K562 (cell line): ENCODE measurements around the gene STX2. TPM values are rescaled to one million over a fixed set of nuclear protein-coding genes. Genes with fewer than 3 reads are reported as not detected.

Experiments
- ATAC-seq: fragments of 200-7000 bp; cut with Tn5 transposase; 3 replicates; pipeline ENCODE4 v1.9.1; 2020; ENCODE audit warnings: moderate library complexity
- BruUV-seq: library from RNA; stranded (reverse); fragments of 400-500 nt; replicated peaks from 2 replicates; lab custom pipeline; 2021; lab: Mats Ljungman, UMichigan
- CTCF ChIA-PET: fragments of 300-600 bp; formaldehyde crosslinking; extraction: SDS; loops from one replicate; lab custom pipeline; 2021; ENCODE audit warnings: low intra/inter-chr PET ratio; lab: Yijun Ruan, JAX
- POLR2A ChIA-PET: fragments of 300-600, 350-650 bp; sonication (Branson Sonifier 250); formaldehyde crosslinking; extraction: SDS; loops from one replicate; lab custom pipeline; 2021; ENCODE audit warnings: antibody characterized with exemption, inconsistent platforms; lab: Yijun Ruan, JAX
- DNase-seq, 4 experiments: peaks; one replicate each; pipeline versions ENCODE4 v3.0.0 to v3.0.0-alpha.2; 2011 to 2018; ENCODE audit warnings: low spot score in 3 of 4, mixed read lengths in 3 of 4; ENCODE audit errors: extremely low read depth in 1 of 4
- FAIRE-seq: peaks from 2 replicates; lab custom pipeline; 2011; peaks lifted over from hg19 to GRCh38; lab: Jason Lieb, UNC
- H2AFZ ChIP-seq: 2 replicates; pipeline ENCODE4 v1.6.0; 2011; ENCODE audit warnings: low read depth, low read length, control low read depth, inconsistent platforms
- H3K27ac ChIP-seq: fragments of 200-600 bp; 3 replicates; pipeline ENCODE4 v1.8.0; 2011; ENCODE audit warnings: low read depth, mild to moderate bottlenecking, control low read depth, inconsistent platforms, low read length, moderate library complexity, mixed read lengths; ENCODE audit errors: extremely low read depth
- H3K27me3 ChIP-seq, 2 experiments: fragments of 300-600 bp in 1 of 2; 2 replicates in 1 of 2; 3 replicates in 1 of 2; pipeline versions ENCODE4 v1.6.0 to v1.8.0; 2011; ENCODE audit warnings: inconsistent platforms in 2 of 2, low read length in 2 of 2, mild to moderate bottlenecking in 1 of 2, mixed read lengths in 1 of 2, moderate library complexity in 1 of 2; ENCODE audit not compliant: control insufficient read depth in 2 of 2, insufficient read depth in 2 of 2
- H3K36me3 ChIP-seq: fragments of 300-600 bp; 3 replicates; pipeline ENCODE4 v1.8.0; 2011; ENCODE audit warnings: mild to moderate bottlenecking, low read length, inconsistent platforms; ENCODE audit not compliant: control insufficient read depth, insufficient read depth
- H3K4me1 ChIP-seq, 2 experiments: fragments of 200-600 bp in 1 of 2; replicated peaks in 1 of 2; 2 replicates in 1 of 2; 3 replicates in 1 of 2; pipeline versions ENCODE4 v1.5.1 to v1.8.0; 2011; ENCODE audit warnings: inconsistent platforms in 2 of 2, low read length in 2 of 2, mild to moderate bottlenecking in 1 of 2, mixed read lengths in 1 of 2, moderate library complexity in 1 of 2; ENCODE audit not compliant: control insufficient read depth in 2 of 2, insufficient read depth in 2 of 2
- H3K4me2 ChIP-seq: 2 replicates; pipeline ENCODE4 v1.6.1; 2011; ENCODE audit warnings: low read length, control low read depth, inconsistent platforms, mixed read lengths; ENCODE audit not compliant: insufficient read depth
- H3K4me3 ChIP-seq: fragments of 200-600 bp; sonication (generic), shearing (Covaris generic); 2 replicates; pipeline ENCODE4 v1.5.1; 2016; ENCODE audit warnings: control low read depth, inconsistent platforms
- H3K79me2 ChIP-seq: fragments of 200-600 bp; 3 replicates; pipeline ENCODE4 v1.8.0; 2011; ENCODE audit warnings: low read length, inconsistent platforms; ENCODE audit not compliant: control insufficient read depth, insufficient read depth
- H3K9ac ChIP-seq, 2 experiments: 2 replicates each; pipeline versions ENCODE4 v1.6.0 to v1.6.1; 2011; ENCODE audit warnings: low read depth in 2 of 2, low read length in 2 of 2, control low read depth in 1 of 2, inconsistent platforms in 1 of 2, mild to moderate bottlenecking in 1 of 2, mixed read lengths in 1 of 2; ENCODE audit not compliant: insufficient read depth in 1 of 2
- H3K9me1 ChIP-seq: one replicate; pipeline ENCODE4 v1.6.0; 2011; ENCODE audit warnings: inconsistent platforms, mild to moderate bottlenecking, low read length, moderate library complexity; ENCODE audit not compliant: control insufficient read depth, insufficient read depth
- H3K9me3 ChIP-seq: replicated peaks from 2 replicates; pipeline ENCODE4 v1.5.1; 2011; ENCODE audit warnings: low read depth, low read length, inconsistent platforms; ENCODE audit not compliant: control insufficient read depth, insufficient read depth
- H4K20me1 ChIP-seq: replicated peaks from 2 replicates; pipeline ENCODE4 v1.6.1; 2011; ENCODE audit warnings: low read length, inconsistent platforms, mixed read lengths; ENCODE audit not compliant: control insufficient read depth, insufficient read depth
- HDAC3 ChIP-seq: fragments of 450-650 bp; IDR thresholded peaks from 2 replicates; pipeline ENCODE4 v1.6.1; 2018; ENCODE audit warnings: borderline replicate concordance, mild to moderate bottlenecking, moderate library complexity; ENCODE audit not compliant: partially characterized antibody
- KDM2B ChIP-seq: fragments of 250-450 bp; sonication (Bioruptor Pico); IDR thresholded peaks from 2 replicates; pipeline ENCODE4 v1.8.0; 2021; ENCODE audit warnings: mild to moderate bottlenecking, moderate library complexity
- L3MBTL2 ChIP-seq: fragments of 450-650 bp; IDR thresholded peaks from 2 replicates; pipeline ENCODE4 v1.6.1; 2016; ENCODE audit warnings: mild to moderate bottlenecking, moderate library complexity
- ZBTB7A ChIP-seq: IDR thresholded peaks from 2 replicates; pipeline ENCODE4 v1.6.1; 2011; ENCODE audit warnings: low read depth, mild to moderate bottlenecking, low read length, moderate library complexity, borderline replicate concordance; ENCODE audit not compliant: control insufficient read depth
- ZEB2 ChIP-seq: fragments of 450-650 bp; IDR thresholded peaks from 2 replicates; pipeline ENCODE4 v1.6.1; 2016
- ZNF282 ChIP-seq: sonication (generic); formaldehyde crosslinking; IDR thresholded peaks from 2 replicates; pipeline ENCODE4 v1.8.1; 2023; ENCODE audit warnings: missing genetic modification reagents
- WGBS: fragments of 100-300 bp; shearing (Covaris generic); methylation state at CpG from one replicate; pipeline ENCODE4 v1.1.6; 2016; ENCODE audit warnings: low coverage, mixed read lengths; ENCODE audit not compliant: insufficient coverage; ENCODE audit errors: missing lambda C conversion rate; 5-methylcytosine and 5-hydroxymethylcytosine counted together
- in situ Hi-C: fragments of 300-500 bp; cut with MboI; formaldehyde crosslinking; loops from 4 replicates; pipeline ENCODE4 v1.15.0; 2018; ENCODE audit warnings: inconsistent platforms, mixed read lengths
- intact Hi-C: fragments of 100-400 bp; cut with micrococcal nuclease; formaldehyde crosslinking; loops from 2 replicates; pipeline ENCODE4 v1.14.2; 2022
- polyA plus RNA-seq, 8 experiments: library from polyadenylated mRNA; depleted of rRNA in 4 of 8; stranded (reverse) in 5 of 8; unstranded in 3 of 8; fragments of >200 nt; fragmentation: Nextera tagmentation in 2 of 8; fragmentation: Illumina TruSeq in 1 of 8; extraction: Ambion mirVana in 2 of 8; extraction: Trizol in 1 of 8; gene quantifications; 2 replicates each; pipeline versions ENCODE4 v1.2.1 to v1.2.3, GENCODE V29; 2011 to 2014; ENCODE audit warnings: inconsistent platforms in 1 of 8, missing spikeins in 1 of 8
- total RNA-seq, 7 experiments: library from RNA; depleted of rRNA in 6 of 7; stranded (reverse); fragments of >200 nt in 6 of 7; fragmentation: Illumina TruSeq in 2 of 7; extraction: Trizol in 2 of 7; gene quantifications; 2 replicates each; pipeline versions ENCODE4 v1.2.1 to v1.2.3, GENCODE V29; 2011 to 2021; ENCODE audit warnings: low replicate concordance in 1 of 7
- TF ChIP-seq, protein P1 (sequence below): fragments of 450-650 bp; IDR thresholded peaks from 2 replicates; pipeline ENCODE4 v1.6.1; 2016; ENCODE audit warnings: low read depth, mild to moderate bottlenecking, moderate library complexity
- TF ChIP-seq, protein P2 (sequence below), 2 experiments: fragments of 450-650 bp; formaldehyde crosslinking in 1 of 2; IDR thresholded peaks; 2 replicates each; pipeline versions ENCODE4 v1.4.0 to v1.6.1; 2014 to 2020; ENCODE audit warnings: mild to moderate bottlenecking in 2 of 2, borderline replicate concordance in 1 of 2, low read depth in 1 of 2
- TF ChIP-seq, protein P3 (sequence below): fragments of 450-650 bp; conservative IDR thresholded peaks from 2 replicates; pipeline ENCODE4 v1.6.1; 2016; ENCODE audit warnings: missing genetic modification characterization, low read depth, mild to moderate bottlenecking, missing compliant biosample characterization, moderate library complexity

STX2 gene
- total and polyA plus RNA-seq, 9 of the 15 experiments (the other 6 are each of a cell fraction or from before 2014, with no cell fraction given), result 22.2 to 54.6 (median 30.8) TPM

DNA sequence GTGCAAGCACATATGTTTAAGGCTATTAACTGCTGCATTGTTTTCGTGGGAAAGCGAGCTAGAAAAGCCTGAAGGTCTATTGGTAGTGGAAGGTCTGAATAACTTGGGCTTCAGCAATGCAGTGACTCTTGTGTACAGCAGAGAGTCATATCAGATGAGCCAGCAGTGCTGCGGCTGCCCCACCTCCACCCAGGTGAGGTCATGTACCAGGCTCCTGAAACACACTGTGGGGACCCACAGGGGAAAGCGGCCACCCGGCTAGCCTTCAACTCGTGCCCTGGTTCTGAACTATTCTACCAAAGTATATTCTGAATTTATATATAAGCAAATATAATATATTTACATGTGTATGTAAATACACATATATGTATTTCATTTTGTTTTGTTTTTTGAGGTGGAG is 20.1 kb upstream of the STX2 start:
- ChIA-PET POLR2A (interaction anchor here (0.6 kb wide), 1 partner anchor 13 kb away, joined by 4 read pairs; no protein-coding TSS in a partner anchor), CTCF (no interaction called here)
- peaks cover 22% of the 10 kb centered on the region for H3K9me3 ChIP-seq
- H3K4me2 ChIP-seq, result peak overlapping the region; percentile 34
- H3K4me3 ChIP-seq, result no peak overlapping the region
- ATAC-seq (peak; percentile 88), FAIRE-seq (peak; percentile 49), DNase-seq (peak; percentile 34 to 79 (median 54))
- H2AFZ ChIP-seq, result peak overlapping the region; percentile 70
- peak overlapping the region in 1 of 2 experiments; percentile 23; a peak in 1 of 4 replicates for H3K9ac ChIP-seq
- intact Hi-C loops (no loop called here), in situ Hi-C loops (no loop called here)
- no peaks in the 10 kb centered on the region for H3K27me3 ChIP-seq
- 24% methylated on average over 6 of the region's 6 CpGs for WGBS
- H3K27ac ChIP-seq, result peak overlapping the region; percentile 61
- H3K79me2 ChIP-seq, result no peaks in the 10 kb centered on the region
- H3K4me1 ChIP-seq, result peaks cover 10 to 20% of the 10 kb centered on the region in 2 experiments; a peak in 4 of 5 replicates
- H4K20me1 ChIP-seq, result no peaks in the 10 kb centered on the region
- H3K9me1 ChIP-seq, result no peaks in the 10 kb centered on the region
- H3K36me3 ChIP-seq, result no peaks in the 10 kb centered on the region
- no TSS peak for BruUV-seq
- TF ChIP-seq L3MBTL2 (no peak), HDAC3 (no peak), ZNF282 (CRISPR knock-in tag) (no peak), ZEB2 (peak; percentile 52; the same call in 1 of the 2 replicates), KDM2B (no peak), ZBTB7A (no peak)
- TF ChIP-seq, protein P1, sequence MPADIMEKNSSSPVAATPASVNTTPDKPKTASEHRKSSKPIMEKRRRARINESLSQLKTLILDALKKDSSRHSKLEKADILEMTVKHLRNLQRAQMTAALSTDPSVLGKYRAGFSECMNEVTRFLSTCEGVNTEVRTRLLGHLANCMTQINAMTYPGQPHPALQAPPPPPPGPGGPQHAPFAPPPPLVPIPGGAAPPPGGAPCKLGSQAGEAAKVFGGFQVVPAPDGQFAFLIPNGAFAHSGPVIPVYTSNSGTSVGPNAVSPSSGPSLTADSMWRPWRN, result no peak
- TF ChIP-seq, protein P2, sequence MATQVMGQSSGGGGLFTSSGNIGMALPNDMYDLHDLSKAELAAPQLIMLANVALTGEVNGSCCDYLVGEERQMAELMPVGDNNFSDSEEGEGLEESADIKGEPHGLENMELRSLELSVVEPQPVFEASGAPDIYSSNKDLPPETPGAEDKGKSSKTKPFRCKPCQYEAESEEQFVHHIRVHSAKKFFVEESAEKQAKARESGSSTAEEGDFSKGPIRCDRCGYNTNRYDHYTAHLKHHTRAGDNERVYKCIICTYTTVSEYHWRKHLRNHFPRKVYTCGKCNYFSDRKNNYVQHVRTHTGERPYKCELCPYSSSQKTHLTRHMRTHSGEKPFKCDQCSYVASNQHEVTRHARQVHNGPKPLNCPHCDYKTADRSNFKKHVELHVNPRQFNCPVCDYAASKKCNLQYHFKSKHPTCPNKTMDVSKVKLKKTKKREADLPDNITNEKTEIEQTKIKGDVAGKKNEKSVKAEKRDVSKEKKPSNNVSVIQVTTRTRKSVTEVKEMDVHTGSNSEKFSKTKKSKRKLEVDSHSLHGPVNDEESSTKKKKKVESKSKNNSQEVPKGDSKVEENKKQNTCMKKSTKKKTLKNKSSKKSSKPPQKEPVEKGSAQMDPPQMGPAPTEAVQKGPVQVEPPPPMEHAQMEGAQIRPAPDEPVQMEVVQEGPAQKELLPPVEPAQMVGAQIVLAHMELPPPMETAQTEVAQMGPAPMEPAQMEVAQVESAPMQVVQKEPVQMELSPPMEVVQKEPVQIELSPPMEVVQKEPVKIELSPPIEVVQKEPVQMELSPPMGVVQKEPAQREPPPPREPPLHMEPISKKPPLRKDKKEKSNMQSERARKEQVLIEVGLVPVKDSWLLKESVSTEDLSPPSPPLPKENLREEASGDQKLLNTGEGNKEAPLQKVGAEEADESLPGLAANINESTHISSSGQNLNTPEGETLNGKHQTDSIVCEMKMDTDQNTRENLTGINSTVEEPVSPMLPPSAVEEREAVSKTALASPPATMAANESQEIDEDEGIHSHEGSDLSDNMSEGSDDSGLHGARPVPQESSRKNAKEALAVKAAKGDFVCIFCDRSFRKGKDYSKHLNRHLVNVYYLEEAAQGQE (IDR thresholded peaks at IDR 0.05; ENCODE audit: borderline replicate concordance), result no peak
- TF ChIP-seq, protein P2 (CRISPR knock-in tag; IDR thresholded peaks at IDR 0.05; ENCODE audit: low read depth), result no peak
- TF ChIP-seq, protein P3, sequence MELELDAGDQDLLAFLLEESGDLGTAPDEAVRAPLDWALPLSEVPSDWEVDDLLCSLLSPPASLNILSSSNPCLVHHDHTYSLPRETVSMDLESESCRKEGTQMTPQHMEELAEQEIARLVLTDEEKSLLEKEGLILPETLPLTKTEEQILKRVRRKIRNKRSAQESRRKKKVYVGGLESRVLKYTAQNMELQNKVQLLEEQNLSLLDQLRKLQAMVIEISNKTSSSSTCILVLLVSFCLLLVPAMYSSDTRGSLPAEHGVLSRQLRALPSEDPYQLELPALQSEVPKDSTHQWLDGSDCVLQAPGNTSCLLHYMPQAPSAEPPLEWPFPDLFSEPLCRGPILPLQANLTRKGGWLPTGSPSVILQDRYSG, result no peak
